Measurements from ENCODE around the gene ATP6V1A. TPM values are rescaled to one million over a fixed set of nuclear protein-coding genes. Genes with fewer than 3 reads are reported as not detected.

ATP6V1A gene
- total RNA-seq, 1 donor from 2014 or later, result 70.1 TPM

- H3K4me3 Mint-ChIP-seq (ENCODE audit: low read depth), result no peak overlapping the region
- no peaks in the 10 kb centered on the region for H3K36me3 Mint-ChIP-seq (ENCODE audit: insufficient read depth)
- H3K27ac Mint-ChIP-seq, result peak overlapping the region; percentile 39
- TF ChIP-seq CTCF (IDR thresholded peaks at IDR 0.05; ENCODE audit: unreplicated experiment), result peak; percentile 69
- no peaks in the 10 kb centered on the region for H3K9me3 Mint-ChIP-seq (ENCODE audit: low read depth)
- no peaks in the 10 kb centered on the region for H3K27me3 Mint-ChIP-seq
- H3K4me1 Mint-ChIP-seq (ENCODE audit: low read depth), result peaks cover 18% of the 10 kb centered on the region
- no peak for DNase-seq (ENCODE audit: low spot score, unreplicated experiment)
These were observed 10.2 kb upstream of the ATP6V1A start for GRCh38 chr3:113736548-113737089.

GRCh38 chr3:113741086-113741485 is 5.7 kb upstream of the ATP6V1A start:
- Mint-ChIP-seq H3K36me3 (ENCODE audit: insufficient read depth) (no peaks in the 10 kb centered on the region), H3K27me3 (no peaks in the 10 kb centered on the region), H3K4me3 (ENCODE audit: low read depth) (no peak overlapping the region), H3K27ac (no peak overlapping the region), H3K9me3 (ENCODE audit: low read depth) (no peaks in the 10 kb centered on the region), H3K4me1 (ENCODE audit: low read depth) (peaks cover 38% of the 10 kb centered on the region)
- no peak for DNase-seq (ENCODE audit: low spot score, unreplicated experiment)
- TF ChIP-seq CTCF (IDR thresholded peaks at IDR 0.05; ENCODE audit: unreplicated experiment), result no peak

- peaks cover 37% of the 10 kb centered on the region for H3K4me1 Mint-ChIP-seq (ENCODE audit: low read depth)
These were observed 5.2 kb upstream of the ATP6V1A start for GRCh38 chr3:113741620-113742019.

GRCh38 chr3:113743006-113743630 is 3.7 kb upstream of the ATP6V1A start:
- H3K27me3 Mint-ChIP-seq, result no peaks in the 10 kb centered on the region
- H3K27ac Mint-ChIP-seq, result no peak overlapping the region
- H3K4me1 Mint-ChIP-seq (ENCODE audit: low read depth), result peaks cover 34% of the 10 kb centered on the region
- no peaks in the 10 kb centered on the region for H3K9me3 Mint-ChIP-seq (ENCODE audit: low read depth)
- H3K4me3 Mint-ChIP-seq (ENCODE audit: low read depth), result no peak overlapping the region
- DNase-seq (ENCODE audit: low spot score, unreplicated experiment), result no peak
- H3K36me3 Mint-ChIP-seq (ENCODE audit: insufficient read depth), result no peaks in the 10 kb centered on the region
- no peak for TF ChIP-seq CTCF (IDR thresholded peaks at IDR 0.05; ENCODE audit: unreplicated experiment)

More at GRCh38 chr3:113741620-113742019, 5.2 kb upstream of the ATP6V1A start:
- Mint-ChIP-seq H3K4me3 (ENCODE audit: low read depth) (no peak overlapping the region), H3K9me3 (ENCODE audit: low read depth) (no peaks in the 10 kb centered on the region), H3K27ac (no peak overlapping the region), H3K36me3 (ENCODE audit: insufficient read depth) (no peaks in the 10 kb centered on the region), H3K27me3 (no peaks in the 10 kb centered on the region)
- no peak for DNase-seq (ENCODE audit: low spot score, unreplicated experiment)
- no peak for TF ChIP-seq CTCF (IDR thresholded peaks at IDR 0.05; ENCODE audit: unreplicated experiment)

- Mint-ChIP-seq H3K4me3 (ENCODE audit: low read depth) (peak overlapping the region; percentile 97), H3K4me1 (ENCODE audit: low read depth) (peaks cover 40% of the 10 kb centered on the region), H3K9me3 (ENCODE audit: low read depth) (no peaks in the 10 kb centered on the region), H3K27me3 (no peaks in the 10 kb centered on the region), H3K36me3 (ENCODE audit: insufficient read depth) (no peaks in the 10 kb centered on the region), H3K27ac (peak overlapping the region; percentile 100)
- DNase-seq (ENCODE audit: low spot score, unreplicated experiment), result peak; percentile 54
- TF ChIP-seq CTCF (IDR thresholded peaks at IDR 0.05; ENCODE audit: unreplicated experiment), result peak; percentile 69
These were observed 1.7 kb upstream of the ATP6V1A start for GRCh38 chr3:113744941-113745755.

Measured in progenitor cell of endocrine pancreas (in vitro differentiated cells).